ENCODE data around the gene PCSK5.

Gene PCSK5

GRCh38 chr9:76191493-76191892, 301.0 kb downstream of the PCSK5 start:
- DNase-seq (ENCODE audit: low read depth): no peak

GRCh38 chr9:76192013-76192412, 301.5 kb downstream of the PCSK5 start:
- no peak for DNase-seq (ENCODE audit: low read depth)

GRCh38 chr9:76194896-76195295, 304.4 kb downstream of the PCSK5 start:
- peak; percentile 7 for DNase-seq (ENCODE audit: low read depth)

GRCh38 chr9:76198336-76198735, 307.9 kb downstream of the PCSK5 start:
- DNase-seq (ENCODE audit: low read depth): no peak

GRCh38 chr9:76200315-76200714, 309.8 kb downstream of the PCSK5 start:
- peak; percentile 15 for DNase-seq (ENCODE audit: low read depth)

DNA sequence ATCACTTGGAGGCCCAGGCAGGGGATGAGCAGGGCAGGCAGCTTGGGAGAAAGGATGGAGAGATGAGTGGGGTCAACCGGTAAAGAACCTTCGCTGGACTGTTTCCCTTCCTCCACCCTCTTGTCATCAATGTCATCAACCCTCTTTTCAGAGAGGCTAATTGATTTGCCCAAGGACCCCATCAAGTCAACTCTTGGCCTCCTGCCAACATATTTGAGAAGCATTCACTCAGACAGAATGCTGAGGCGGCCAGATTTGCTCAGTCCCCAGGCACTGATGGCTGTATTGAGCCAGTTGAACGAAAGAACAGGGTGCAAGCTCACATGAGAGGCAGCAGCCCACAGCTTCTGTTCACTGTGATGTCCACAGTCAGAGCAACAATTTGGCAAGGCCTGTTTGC, 310.3 kb downstream of the PCSK5 start:
- no peak for DNase-seq (ENCODE audit: low read depth)

DNA sequence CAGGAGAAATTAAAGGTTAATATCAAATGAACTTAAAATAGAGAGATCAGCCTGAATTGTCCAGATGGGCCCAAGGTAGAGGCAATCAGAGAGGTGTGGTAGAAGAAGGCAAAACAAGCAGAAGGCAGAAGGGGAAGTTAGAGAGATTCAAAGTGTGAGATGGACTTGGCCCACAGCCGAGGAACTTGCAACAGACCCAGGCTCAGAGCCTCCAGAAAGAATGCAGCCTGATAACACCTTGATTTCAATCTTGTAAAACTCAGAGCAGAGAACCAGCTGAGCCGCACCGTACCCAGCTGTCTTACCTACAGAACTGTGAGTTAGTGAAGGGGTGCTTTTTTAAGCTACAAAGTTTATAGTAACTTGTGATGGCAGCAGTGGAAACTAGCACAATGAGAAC, 312.9 kb downstream of the PCSK5 start:
- DNase-seq (ENCODE audit: low read depth): no peak

- DNase-seq (ENCODE audit: low read depth): no peak
These were observed 316.3 kb downstream of the PCSK5 start for GRCh38 chr9:76206821-76207220.

DNA sequence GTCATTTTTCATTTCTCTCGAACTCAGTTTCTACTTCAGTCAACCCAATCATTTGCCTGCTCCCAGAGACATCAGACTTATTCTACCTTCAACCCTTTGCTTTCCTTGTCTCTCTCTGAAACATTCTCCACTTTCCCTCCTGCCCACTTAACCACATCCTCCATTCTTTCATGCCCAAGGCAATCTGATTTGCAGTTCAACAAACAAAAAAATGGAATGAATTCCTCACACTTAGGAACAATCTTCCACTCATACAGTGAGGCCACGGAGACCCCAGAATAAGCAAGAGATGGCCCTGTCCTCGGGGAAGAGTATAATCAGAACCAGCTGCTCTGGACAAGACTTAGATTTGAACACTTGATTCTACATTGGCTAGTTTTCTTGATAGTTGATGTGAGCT, 323.3 kb downstream of the PCSK5 start:
- DNase-seq (ENCODE audit: low read depth): peak; percentile 78

DNA sequence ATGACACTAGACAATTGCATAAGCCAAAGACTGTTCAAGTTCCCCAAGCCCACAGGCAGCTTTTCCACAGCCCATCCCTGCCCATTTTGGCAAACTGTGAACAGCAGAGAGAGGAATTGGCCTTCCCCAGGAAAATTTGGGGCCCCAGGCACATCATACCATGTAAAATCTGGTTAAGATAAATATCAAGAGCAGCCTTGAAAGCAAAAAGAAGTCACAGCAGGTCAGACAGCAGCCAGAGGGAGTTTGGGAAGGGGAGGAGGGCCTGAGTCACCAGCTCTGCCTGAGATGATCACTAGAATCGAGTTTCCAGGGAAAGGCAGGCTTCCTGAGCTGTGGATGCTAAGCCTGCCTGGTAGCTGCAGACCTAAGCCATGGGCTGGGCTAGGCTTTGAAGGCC, 324.6 kb downstream of the PCSK5 start:
- peak; percentile 92 for DNase-seq (ENCODE audit: low read depth)

- peak; percentile 95 for DNase-seq (ENCODE audit: low read depth)
These were observed 325.7 kb downstream of the PCSK5 start for GRCh38 chr9:76216161-76216649.

GRCh38 chr9:76218117-76218885, 327.8 kb downstream of the PCSK5 start:
- DNase-seq (ENCODE audit: low read depth): no peak

DNA sequence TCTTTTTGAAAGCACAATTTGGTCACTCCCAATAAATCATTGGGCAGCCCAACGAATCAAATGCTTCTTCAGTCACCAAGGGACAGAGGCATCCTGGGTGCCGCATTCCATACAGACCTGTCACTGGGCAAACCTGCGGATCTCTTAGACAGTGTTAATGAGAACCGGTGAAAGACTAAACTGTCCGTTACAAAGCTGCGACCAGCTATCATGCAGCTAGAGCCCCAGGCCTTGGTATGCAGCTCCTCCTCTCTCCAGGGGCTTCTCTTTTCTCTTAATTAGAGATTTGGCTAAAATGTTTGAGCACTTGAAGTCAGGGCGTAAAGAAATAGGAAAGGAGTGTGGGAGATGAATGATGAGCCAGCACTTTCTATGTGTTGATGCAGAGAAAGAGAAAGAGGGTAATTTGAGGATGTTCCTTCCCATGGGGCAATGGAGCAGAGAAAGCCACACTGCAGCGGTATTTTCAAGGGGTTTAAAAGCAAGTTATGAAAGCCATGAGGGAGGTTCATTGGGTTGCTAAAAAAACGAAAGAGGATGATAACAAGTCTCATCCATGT, 328.5 kb downstream of the PCSK5 start:
- peak; percentile 34 for DNase-seq (ENCODE audit: low read depth)

DNA sequence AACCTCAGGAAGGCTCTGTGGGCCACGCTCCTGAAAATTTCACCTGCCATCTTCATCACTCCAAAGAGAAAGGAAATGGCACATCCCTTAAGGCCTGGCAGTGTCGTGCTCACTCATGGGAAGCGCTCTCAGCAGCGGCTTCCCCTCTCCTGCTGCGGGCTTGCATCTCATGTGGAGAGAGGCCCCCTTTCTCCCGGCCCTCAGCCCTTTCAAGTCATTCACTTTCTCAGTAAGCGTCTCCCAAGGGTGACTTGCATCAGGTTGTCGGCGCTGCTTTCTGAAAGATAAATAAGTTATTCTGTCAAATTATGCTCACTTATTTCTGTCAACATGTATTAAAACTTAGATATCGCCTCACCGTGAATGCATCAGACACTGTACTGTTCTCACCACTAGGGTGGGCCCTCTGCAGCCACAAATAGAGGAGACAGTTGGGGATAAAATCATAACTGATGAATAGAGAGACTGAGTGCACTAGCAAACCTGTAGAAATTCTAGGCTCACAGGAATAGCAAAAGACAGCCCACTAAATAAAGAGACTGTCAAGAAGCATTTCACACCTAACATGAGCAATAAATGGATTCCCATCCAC, 329.2 kb downstream of the PCSK5 start:
- DNase-seq (ENCODE audit: low read depth): no peak

DNA sequence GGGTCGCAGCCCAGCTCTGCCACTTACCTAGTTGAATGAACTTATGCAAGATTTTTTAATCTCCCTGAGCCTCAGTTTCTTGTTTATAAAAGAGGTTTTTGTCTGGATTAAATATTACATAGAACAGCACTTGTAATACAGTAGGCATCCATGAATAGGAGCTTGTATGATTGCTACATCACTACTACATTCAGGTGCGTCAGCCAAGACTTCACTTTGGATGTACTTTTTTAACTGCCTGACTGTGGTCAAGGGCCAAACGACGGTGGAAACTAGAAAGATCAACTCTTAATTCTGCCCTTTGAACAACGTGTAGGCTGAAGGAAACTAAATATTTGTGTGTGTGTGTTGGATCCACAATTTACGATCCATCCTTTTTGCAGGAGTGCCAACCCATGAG, 330.9 kb downstream of the PCSK5 start:
- DNase-seq (ENCODE audit: low read depth): no peak

GRCh38 chr9:76223749-76224340, 333.4 kb downstream of the PCSK5 start:
- peak; percentile 27 for DNase-seq (ENCODE audit: low read depth)

- DNase-seq (ENCODE audit: low read depth): no peak
These were observed 336.7 kb downstream of the PCSK5 start for GRCh38 chr9:76227156-76227555.

DNA sequence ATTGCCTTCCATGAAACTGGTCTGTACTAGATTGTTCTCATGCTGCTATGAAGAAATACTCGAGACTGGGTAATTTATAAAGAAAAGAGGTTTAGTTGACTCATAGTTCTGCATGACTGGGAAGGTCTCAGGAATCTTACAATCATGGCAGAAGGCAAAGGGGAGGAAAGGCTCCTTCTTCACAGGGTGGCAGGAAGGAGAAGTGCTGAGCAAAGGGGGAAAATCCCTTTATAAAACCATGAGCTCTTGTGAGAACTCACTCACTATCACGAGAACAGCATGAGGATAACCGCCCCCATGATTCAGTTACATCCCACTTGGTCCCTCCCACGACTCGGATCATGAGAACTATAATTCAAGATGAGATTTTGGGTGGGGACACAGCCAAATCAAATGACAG, 340.5 kb downstream of the PCSK5 start:
- no peak for DNase-seq (ENCODE audit: low read depth)

- no peak for DNase-seq (ENCODE audit: low read depth)
These were observed 342.5 kb downstream of the PCSK5 start for GRCh38 chr9:76232861-76233489.

DNA sequence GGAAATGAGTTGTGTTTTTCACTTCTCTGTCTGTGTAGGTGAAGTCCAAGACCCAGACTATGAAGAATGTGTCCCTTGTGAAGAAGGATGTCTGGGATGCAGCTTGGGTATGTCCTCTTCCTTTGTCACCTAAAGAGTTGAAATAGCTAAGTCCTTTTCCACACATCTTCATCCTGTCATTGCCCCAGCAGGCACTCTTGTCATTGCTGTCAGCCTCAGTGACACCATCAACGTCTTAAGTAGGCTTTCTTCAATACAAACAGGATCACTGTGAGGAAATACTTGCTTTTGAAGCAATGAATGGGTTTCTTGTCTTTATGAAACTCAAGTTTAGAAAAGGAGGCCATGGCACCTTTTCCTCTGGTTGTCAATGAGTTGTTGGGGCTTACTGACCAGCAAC, 350.1 kb downstream of the PCSK5 start:
- no peak for DNase-seq (ENCODE audit: low read depth)

- no peak for DNase-seq (ENCODE audit: low read depth)
These were observed 355.0 kb downstream of the PCSK5 start for GRCh38 chr9:76245518-76245917.

DNA sequence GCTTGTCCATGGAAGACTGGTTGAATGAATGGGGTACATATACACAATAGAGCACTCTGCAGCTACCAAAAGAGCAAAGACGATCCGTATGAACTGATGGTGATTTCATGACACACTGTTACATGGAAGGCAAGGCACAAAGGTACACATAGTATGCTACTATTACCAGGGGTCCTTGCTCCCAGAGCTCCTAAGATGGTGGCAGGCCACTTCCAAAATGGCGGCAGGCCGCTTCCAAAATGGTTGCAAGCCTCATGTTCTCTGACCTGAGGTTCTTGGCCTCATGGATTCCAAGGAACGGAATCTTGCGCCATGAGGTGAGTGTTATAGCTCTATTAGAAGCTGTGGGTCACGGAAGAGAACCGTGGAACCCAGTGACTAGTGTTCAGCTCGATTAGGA, 356.2 kb downstream of the PCSK5 start:
- DNase-seq (ENCODE audit: low read depth): no peak

- no peak for DNase-seq (ENCODE audit: low read depth)
These were observed 357.0 kb downstream of the PCSK5 start for GRCh38 chr9:76247426-76247825.

Data from EH (cell line).